ENCODE results near the gene USP36.

DNA sequence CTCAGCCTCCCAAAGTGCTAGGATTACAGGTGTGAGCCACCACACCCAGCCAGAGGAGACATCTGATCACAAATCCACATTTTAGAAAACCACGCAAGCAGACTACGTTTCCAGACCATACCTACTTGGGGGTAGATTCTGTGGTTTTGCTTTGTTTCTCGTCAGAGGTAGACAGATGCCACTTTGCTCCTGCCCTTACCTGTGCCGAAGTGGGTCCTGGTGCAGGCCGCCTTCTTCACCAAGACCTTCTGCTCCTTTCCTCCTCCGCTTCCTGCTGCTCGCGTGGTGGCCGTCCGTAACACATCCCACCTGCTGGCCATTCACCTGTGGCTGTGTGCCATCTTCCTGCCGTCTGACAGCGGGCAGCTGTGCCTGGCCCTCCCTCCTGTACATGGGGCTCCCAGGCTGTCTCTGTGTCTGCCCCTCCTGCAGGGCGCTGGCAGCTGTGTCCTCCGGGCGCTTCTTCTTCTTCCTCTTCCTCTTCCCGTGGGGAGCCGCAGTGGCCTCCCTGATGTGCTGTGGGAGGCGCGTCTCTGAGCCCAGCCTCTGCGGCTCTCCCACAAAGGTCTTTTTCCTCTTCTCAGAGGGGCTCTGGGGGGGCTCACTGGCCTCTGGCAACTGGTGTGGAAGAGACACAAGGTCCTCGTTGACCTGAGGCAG is 37.3 kb downstream of the USP36 start:
- TF ChIP-seq POLR2AphosphoS5 (IDR thresholded peaks at IDR 0.05) (no peak), POLR2A (IDR thresholded peaks at IDR 0.05) (no peak)
- TF ChIP-seq, protein P1, sequence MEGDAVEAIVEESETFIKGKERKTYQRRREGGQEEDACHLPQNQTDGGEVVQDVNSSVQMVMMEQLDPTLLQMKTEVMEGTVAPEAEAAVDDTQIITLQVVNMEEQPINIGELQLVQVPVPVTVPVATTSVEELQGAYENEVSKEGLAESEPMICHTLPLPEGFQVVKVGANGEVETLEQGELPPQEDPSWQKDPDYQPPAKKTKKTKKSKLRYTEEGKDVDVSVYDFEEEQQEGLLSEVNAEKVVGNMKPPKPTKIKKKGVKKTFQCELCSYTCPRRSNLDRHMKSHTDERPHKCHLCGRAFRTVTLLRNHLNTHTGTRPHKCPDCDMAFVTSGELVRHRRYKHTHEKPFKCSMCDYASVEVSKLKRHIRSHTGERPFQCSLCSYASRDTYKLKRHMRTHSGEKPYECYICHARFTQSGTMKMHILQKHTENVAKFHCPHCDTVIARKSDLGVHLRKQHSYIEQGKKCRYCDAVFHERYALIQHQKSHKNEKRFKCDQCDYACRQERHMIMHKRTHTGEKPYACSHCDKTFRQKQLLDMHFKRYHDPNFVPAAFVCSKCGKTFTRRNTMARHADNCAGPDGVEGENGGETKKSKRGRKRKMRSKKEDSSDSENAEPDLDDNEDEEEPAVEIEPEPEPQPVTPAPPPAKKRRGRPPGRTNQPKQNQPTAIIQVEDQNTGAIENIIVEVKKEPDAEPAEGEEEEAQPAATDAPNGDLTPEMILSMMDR (IDR thresholded peaks at IDR 0.05): no peak
